Upper lobe of left lung (tissue), 6 donors: ENCODE results near the gene GABPB1. TPM values are rescaled to one million over a fixed set of nuclear protein-coding genes. Genes with fewer than 3 reads are reported as not detected.

Source experiments
- ATAC-seq, 2 donors: fragments of 200-7000 bp; cut with Tn5 transposase; one replicate each; pipeline ENCODE4 v1.9.1; 2022; ENCODE audit warnings: mild to moderate bottlenecking in 2 of 2, moderate library complexity in 2 of 2; ENCODE audit not compliant: low FRiP score in 2 of 2
- DNase-seq, 2 donors: peaks; one replicate each; pipeline ENCODE4 v3.0.0-alpha.2; 2019 to 2020
- H3K27ac ChIP-seq, 4 donors: fragments of 200-600 bp; sonication (generic); one replicate each; pipeline ENCODE4 v1.5.1; 2016 to 2019
- H3K27me3 ChIP-seq, 4 donors: fragments of 200-600 bp; sonication (generic); one replicate each; pipeline ENCODE4 v1.5.1; 2017 to 2019
- H3K36me3 ChIP-seq, 4 donors: fragments of 200-600 bp; sonication (generic); one replicate each; pipeline ENCODE4 v1.5.1; 2016 to 2019
- H3K4me1 ChIP-seq, 4 donors: fragments of 200-600 bp; sonication (generic); one replicate each; pipeline ENCODE4 v1.5.1; 2018 to 2019
- H3K4me3 ChIP-seq, 4 donors: fragments of 200-600 bp; sonication (generic); one replicate each; pipeline ENCODE4 v1.5.1; 2017 to 2019; ENCODE audit warnings: mild to moderate bottlenecking in 2 of 4, moderate library complexity in 1 of 4
- H3K9me3 ChIP-seq, 4 donors: fragments of 200-600 bp; sonication (generic); one replicate each; pipeline ENCODE4 v1.5.1; 2018 to 2019
- CTCF ChIP-seq, 6 experiments: fragments of 450-650 bp in 4 of 6; fragments of 200-600 bp in 2 of 6; sonication (generic) in 2 of 6; IDR thresholded peaks; one replicate each; pipeline ENCODE4 v1.5.1; 2016 to 2019; ENCODE audit warnings: antibody characterized with exemption in 6 of 6
- EP300 ChIP-seq, 4 donors: sonication (generic); formaldehyde crosslinking; IDR thresholded peaks; one replicate each; pipeline ENCODE4 v1.5.1; 2017; ENCODE audit warnings: antibody characterized with exemption in 4 of 4, control low read depth in 2 of 4
- POLR2A ChIP-seq, 4 donors: fragments of 450-650 bp; IDR thresholded peaks; one replicate each; pipeline ENCODE4 v1.5.1; 2016 to 2017; ENCODE audit warnings: antibody characterized with exemption in 4 of 4, mild to moderate bottlenecking in 2 of 4
- POLR2AphosphoS5 ChIP-seq, 2 donors: sonication (generic); formaldehyde crosslinking; IDR thresholded peaks; one replicate each; pipeline ENCODE4 v1.5.1; 2017; ENCODE audit warnings: antibody characterized with exemption in 2 of 2
- WGBS, 2 donors: methylation state at CpG; one replicate each; pipeline ENCODE4 v1.1.5; 2017 to 2018; 5-methylcytosine and 5-hydroxymethylcytosine counted together
- total RNA-seq, 6 donors: library from RNA; depleted of rRNA in 4 of 6; stranded (reverse); fragments of >200 nt in 4 of 6; gene quantifications; one replicate each; pipeline versions ENCODE4 v1.1.0 to v1.2.1, GENCODE V29; 2016 to 2021
- donor health status: DM: no; HTN: no; CAD: no; lungs with moderate emphysema.
- donor health status: DM: no; HTN: yes; CAD: no; lungs with severe emphysema.

GABPB1 gene
- total RNA-seq, 6 donors from 2014 or later, result 7.3 to 22.5 (median 14.4) TPM

- TF ChIP-seq EP300 (IDR thresholded peaks at IDR 0.05) (no peak), POLR2A (IDR thresholded peaks at IDR 0.05) (no peak), POLR2AphosphoS5 (IDR thresholded peaks at IDR 0.05) (no peak), CTCF (IDR thresholded peaks at IDR 0.05) (no peak)
- peaks cover 0 to 47% (median 13%) of the 10 kb centered on the region in 4 donors for H3K36me3 ChIP-seq
- DNase-seq (no peak), ATAC-seq (no peak)
- WGBS, 2 donors, result 92 to 95% methylated on average over 6 of the region's 6 CpGs
- H3K4me1 ChIP-seq, result no peaks in the 10 kb centered on the region
- H3K27me3 ChIP-seq, result no peaks in the 10 kb centered on the region
- H3K9me3 ChIP-seq, result no peaks in the 10 kb centered on the region
- H3K4me3 ChIP-seq, result no peak overlapping the region
- H3K27ac ChIP-seq, result no peak overlapping the region
Observed at GRCh38 chr15:50287324-50288116, 67.5 kb downstream of the GABPB1 start.

- TF ChIP-seq POLR2AphosphoS5 (IDR thresholded peaks at IDR 0.05) (no peak), CTCF (IDR thresholded peaks at IDR 0.05) (no peak), POLR2A (IDR thresholded peaks at IDR 0.05) (no peak), EP300 (IDR thresholded peaks at IDR 0.05) (no peak)
- Histone ChIP-seq H3K9me3 (no peaks in the 10 kb centered on the region), H3K36me3 (peaks cover 0 to 35% (median 2%) of the 10 kb centered on the region in 4 donors), H3K4me3 (no peak overlapping the region), H3K27me3 (no peaks in the 10 kb centered on the region), H3K4me1 (no peaks in the 10 kb centered on the region), H3K27ac (no peak overlapping the region)
- no peak for DNase-seq
- ATAC-seq, result no peak
- WGBS, 2 donors, result 78 to 86% methylated on average over 5 of the region's 5 CpGs
Observed at GRCh38 chr15:50281427-50281826, 73.6 kb downstream of the GABPB1 start.

GRCh38 chr15:50280271-50280670, 74.7 kb downstream of the GABPB1 start:
- TF ChIP-seq POLR2AphosphoS5 (IDR thresholded peaks at IDR 0.05), result no peak
- TF ChIP-seq POLR2A (IDR thresholded peaks at IDR 0.05), result no peak
- no peak for TF ChIP-seq CTCF (IDR thresholded peaks at IDR 0.05)
- no peak for TF ChIP-seq EP300 (IDR thresholded peaks at IDR 0.05)
- no peak for ATAC-seq
- peaks cover 0 to 28% (median 0%) of the 10 kb centered on the region in 4 donors for H3K36me3 ChIP-seq
- WGBS, 2 donors, result 98 to 100% methylated on average over 1 to 3 of the region's 3 CpGs
- no peaks in the 10 kb centered on the region for H3K27me3 ChIP-seq
- no peak overlapping the region for H3K4me3 ChIP-seq
- no peak for DNase-seq
- no peak overlapping the region for H3K27ac ChIP-seq
- H3K9me3 ChIP-seq, result no peaks in the 10 kb centered on the region
- H3K4me1 ChIP-seq, result no peaks in the 10 kb centered on the region

GRCh38 chr15:50278496-50278895, 76.5 kb downstream of the GABPB1 start:
- WGBS, 2 donors, result 74 to 78% methylated on average over 4 of the region's 4 CpGs
- H3K4me3 ChIP-seq, result no peak overlapping the region
- no peaks in the 10 kb centered on the region for H3K9me3 ChIP-seq
- no peaks in the 10 kb centered on the region for H3K27me3 ChIP-seq
- no peak for TF ChIP-seq EP300 (IDR thresholded peaks at IDR 0.05)
- TF ChIP-seq POLR2A (IDR thresholded peaks at IDR 0.05), result no peak
- TF ChIP-seq CTCF (IDR thresholded peaks at IDR 0.05), result no peak
- TF ChIP-seq POLR2AphosphoS5 (IDR thresholded peaks at IDR 0.05), result no peak
- no peak for DNase-seq
- no peaks in the 10 kb centered on the region for H3K4me1 ChIP-seq
- ATAC-seq, result no peak
- peak overlapping the region in 1 of 4 donors; percentile 1 for H3K27ac ChIP-seq
- H3K36me3 ChIP-seq, result peaks cover 0 to 13% (median 0%) of the 10 kb centered on the region in 4 donors
